Measurements from ENCODE around the gene SIK3. TPM values are rescaled to one million over a fixed set of nuclear protein-coding genes. Genes with fewer than 3 reads are reported as not detected.

Gene SIK3
- total RNA-seq, 2 experiments from 2014 or later: 44.7 to 45.8 TPM

- POLR2A ChIA-PET: no interaction called here
- DNase-seq: no peak
- no peak within 1 kb of the TSS for H3K27ac Mint-ChIP-seq
- ATAC-seq (ENCODE audit: low read depth): no peak
- H3K4me1 Mint-ChIP-seq: peaks cover under 1% of the 10 kb centered on the region
- H3K36me3 Mint-ChIP-seq: no peaks in the 10 kb centered on the region
- no peak within 1 kb of the TSS for H3K4me3 Mint-ChIP-seq
- H3K9me3 Mint-ChIP-seq: no peaks in the 10 kb centered on the region
- H3K27me3 Mint-ChIP-seq: peaks cover 4% of the 10 kb centered on the region
Measured at GRCh38 chr11:116829525-116830183, 268.6 kb downstream of the SIK3 start, which contains the start of gene APOC3. Gene APOC3, plus strand, starts transcription at chr11:116829907. Its CDS starts 676 bp downstream, at chr11:116830583.

DNA sequence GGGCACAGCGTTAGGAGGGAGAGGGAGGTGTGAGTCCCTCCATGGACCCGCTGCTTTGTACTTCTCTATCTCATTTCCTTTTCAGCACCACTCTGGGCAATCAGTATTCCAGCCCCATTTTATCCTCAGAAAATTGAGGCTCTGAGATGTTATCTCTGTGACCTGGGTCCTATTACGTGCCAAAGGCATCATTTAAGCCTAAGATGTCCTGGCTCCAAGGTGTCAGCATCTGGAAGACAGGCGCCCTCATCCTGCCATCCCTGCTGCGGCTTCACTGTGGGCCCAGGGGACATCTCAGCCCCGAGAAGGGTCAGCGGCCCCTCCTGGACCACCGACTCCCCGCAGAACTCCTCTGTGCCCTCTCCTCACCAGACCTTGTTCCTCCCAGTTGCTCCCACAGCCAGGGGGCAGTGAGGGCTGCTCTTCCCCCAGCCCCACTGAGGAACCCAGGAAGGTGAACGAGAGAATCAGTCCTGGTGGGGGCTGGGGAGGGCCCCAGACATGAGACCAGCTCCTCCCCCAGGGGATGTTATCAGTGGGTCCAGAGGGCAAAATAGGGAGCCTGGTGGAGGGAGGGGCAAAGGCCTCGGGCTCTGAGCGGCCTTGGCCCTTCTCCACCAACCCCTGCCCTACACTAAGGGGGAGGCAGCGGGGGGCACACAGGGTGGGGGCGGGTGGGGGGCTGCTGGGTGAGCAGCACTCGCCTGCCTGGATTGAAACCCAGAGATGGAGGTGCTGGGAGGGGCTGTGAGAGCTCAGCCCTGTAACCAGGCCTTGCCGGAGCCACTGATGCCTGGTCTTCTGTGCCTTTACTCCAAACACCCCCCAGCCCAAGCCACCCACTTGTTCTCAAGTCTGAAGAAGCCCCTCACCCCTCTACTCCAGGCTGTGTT lies 269.4 kb downstream of the SIK3 start:
- Mint-ChIP-seq H3K4me1 (no peaks in the 10 kb centered on the region), H3K36me3 (no peaks in the 10 kb centered on the region), H3K27ac (no peak overlapping the region), H3K27me3 (peaks cover 2% of the 10 kb centered on the region), H3K9me3 (no peaks in the 10 kb centered on the region), H3K4me3 (no peak overlapping the region)
- no peak for ATAC-seq (ENCODE audit: low read depth)
- POLR2A ChIA-PET: no interaction called here
- DNase-seq: no peak

DNA sequence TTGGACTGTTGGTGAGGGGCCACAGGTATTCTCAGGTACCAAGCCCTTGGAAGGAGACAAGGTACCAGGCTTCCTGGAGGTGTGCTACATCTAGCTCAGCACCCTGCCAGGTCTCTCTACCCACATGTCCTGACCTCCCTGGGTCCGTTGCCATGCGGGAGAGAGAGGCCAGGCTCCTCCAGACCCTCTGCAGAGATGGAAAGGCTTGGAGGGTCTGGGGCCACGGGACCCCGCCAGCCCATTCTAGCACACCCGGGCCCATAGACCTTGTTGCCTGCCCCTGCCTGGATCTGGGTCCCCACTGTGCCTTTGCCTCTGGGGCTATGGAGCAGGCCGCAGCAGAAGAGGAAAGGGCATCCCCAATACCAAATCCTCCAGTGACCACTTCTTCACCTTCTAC lies 270.8 kb downstream of the SIK3 start:
- no peak for ATAC-seq (ENCODE audit: low read depth)
- POLR2A ChIA-PET: interaction anchor here (1.3 kb wide), 1 partner anchor 8 kb away, joined by 4 read pairs; no protein-coding TSS in a partner anchor

GRCh38 chr11:116826751-116827431 lies 271.3 kb downstream of the SIK3 start:
- H3K36me3 Mint-ChIP-seq: no peaks in the 10 kb centered on the region
- H3K9me3 Mint-ChIP-seq: no peaks in the 10 kb centered on the region
- H3K4me1 Mint-ChIP-seq: no peaks in the 10 kb centered on the region
- POLR2A ChIA-PET: interaction anchor here (1.3 kb wide), 1 partner anchor 9 kb away, joined by 4 read pairs; no protein-coding TSS in a partner anchor
- no peak overlapping the region for H3K4me3 Mint-ChIP-seq
- DNase-seq: no peak
- H3K27ac Mint-ChIP-seq: no peak overlapping the region
- ATAC-seq (ENCODE audit: low read depth): no peak
- peaks cover 2% of the 10 kb centered on the region for H3K27me3 Mint-ChIP-seq

More for the DNA sequence above, 270.8 kb downstream of the SIK3 start:
- H3K27ac Mint-ChIP-seq: no peak overlapping the region
- peaks cover 2% of the 10 kb centered on the region for H3K27me3 Mint-ChIP-seq
- no peak for DNase-seq
- H3K4me3 Mint-ChIP-seq: no peak overlapping the region
- no peaks in the 10 kb centered on the region for H3K9me3 Mint-ChIP-seq
- no peaks in the 10 kb centered on the region for H3K36me3 Mint-ChIP-seq
- H3K4me1 Mint-ChIP-seq: no peaks in the 10 kb centered on the region

DNA sequence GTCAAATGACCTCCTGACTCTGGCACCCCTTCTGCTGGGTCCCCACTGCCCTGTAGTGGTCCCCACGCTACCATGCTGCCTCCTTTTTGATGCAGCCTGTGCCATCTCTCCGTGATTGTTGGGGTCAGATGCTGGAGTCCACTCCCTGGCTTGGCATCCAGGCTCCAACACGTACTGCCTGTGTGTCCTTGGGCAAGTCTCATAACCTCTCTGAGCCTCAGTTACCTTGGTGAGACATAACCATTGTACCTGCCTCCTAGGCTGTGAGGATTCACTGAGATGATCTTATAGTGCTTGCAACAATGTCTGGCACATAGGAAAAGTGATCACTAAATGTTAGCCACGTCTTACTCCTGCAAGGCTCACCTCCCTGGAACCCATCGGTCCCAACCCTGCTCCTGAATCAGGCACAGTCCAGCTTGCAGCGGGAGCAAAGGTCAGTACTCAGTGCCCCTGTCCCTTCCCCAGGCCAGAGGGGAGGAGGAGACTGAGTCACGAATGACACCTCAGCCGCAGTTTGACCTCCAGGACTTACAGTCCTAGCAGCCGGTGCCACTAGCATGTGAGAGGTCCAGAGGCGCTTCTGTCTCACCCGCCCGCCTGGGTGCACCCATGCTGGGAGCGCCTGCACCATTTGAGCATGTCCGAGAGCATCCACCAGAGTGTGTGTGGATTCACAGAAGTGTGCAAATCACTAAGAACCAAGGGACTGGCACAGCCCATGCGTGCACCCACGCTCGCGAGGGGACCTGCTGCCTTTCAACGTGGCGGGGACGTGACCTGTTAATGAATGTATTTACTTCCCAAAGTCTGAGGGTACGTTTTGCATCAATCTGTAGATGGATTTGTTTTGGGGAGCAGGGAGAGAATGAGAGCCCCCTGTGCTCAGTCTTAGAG lies 272.1 kb downstream of the SIK3 start:
- no peak for DNase-seq
- ATAC-seq (ENCODE audit: low read depth): no peak
- POLR2A ChIA-PET: interaction anchor here (1.3 kb wide), 1 partner anchor 10 kb away, joined by 4 read pairs; no protein-coding TSS in a partner anchor
- no peaks in the 10 kb centered on the region for H3K36me3 Mint-ChIP-seq
- H3K27me3 Mint-ChIP-seq: peaks cover 2% of the 10 kb centered on the region
- H3K4me1 Mint-ChIP-seq: no peaks in the 10 kb centered on the region
- no peaks in the 10 kb centered on the region for H3K9me3 Mint-ChIP-seq
- no peak overlapping the region for H3K4me3 Mint-ChIP-seq
- H3K27ac Mint-ChIP-seq: no peak overlapping the region

DNA sequence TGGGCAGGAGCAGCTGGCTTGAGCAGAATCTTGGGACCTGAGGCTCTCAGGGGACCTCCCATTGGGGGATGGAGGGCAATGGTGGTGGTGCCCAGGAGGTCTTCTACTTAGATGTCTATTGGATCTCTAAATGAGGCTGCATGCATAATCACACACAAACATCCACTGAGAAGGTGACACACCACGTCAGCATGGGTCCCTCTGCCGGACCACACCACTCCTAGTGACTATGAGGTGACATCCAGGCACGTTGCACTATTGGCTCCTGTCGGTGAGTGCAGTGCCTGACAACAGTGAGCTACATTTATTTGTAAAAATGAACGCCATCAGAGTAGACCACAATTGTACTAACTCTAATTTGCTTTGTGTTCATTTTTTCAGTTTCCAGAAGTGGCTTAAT lies 272.8 kb downstream of the SIK3 start:
- Mint-ChIP-seq H3K27ac (no peak overlapping the region), H3K27me3 (peaks cover 2% of the 10 kb centered on the region), H3K36me3 (no peaks in the 10 kb centered on the region), H3K4me1 (no peaks in the 10 kb centered on the region), H3K4me3 (no peak overlapping the region), H3K9me3 (no peaks in the 10 kb centered on the region)
- DNase-seq (no peak), ATAC-seq (ENCODE audit: low read depth) (no peak)
- POLR2A ChIA-PET: no interaction called here

DNA sequence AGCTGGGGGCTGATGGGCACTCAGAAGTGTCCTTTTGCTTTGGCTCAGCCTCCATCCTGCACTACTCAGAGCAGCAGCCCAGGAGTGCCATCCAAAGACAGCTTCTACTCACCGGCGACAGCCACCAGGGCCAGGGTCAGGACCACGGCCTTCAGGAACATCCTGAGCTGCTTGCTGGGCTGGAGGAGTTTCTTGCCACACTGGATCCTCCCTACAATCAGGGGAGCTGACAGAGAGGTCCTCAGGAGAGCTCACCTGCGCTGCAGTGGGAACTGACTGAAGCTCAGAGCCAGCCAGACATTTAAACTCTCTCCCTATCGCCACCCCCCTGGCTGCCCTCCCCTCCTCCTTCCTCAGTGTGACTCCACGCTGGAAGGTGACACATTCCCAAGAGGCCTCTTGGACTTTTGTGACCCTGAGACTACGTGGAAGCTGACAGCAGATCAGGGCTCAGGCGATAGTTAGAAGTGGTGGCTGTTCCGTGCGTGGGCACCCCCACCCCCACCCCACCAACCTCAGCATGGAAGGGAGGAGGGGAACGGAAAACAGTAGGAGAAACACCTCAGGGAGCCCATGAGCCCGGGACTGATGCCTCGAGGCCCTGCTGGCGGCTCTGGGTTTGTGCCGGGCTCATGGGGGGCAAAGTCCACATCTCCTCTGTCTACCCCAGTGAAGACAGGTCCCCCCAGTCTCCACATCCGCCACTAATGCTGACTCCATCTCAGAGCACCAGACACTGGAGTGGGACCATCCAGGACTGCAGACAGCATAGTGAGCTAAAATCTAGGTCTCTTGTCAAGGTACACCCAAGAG lies 275.0 kb downstream of the SIK3 start, which contains the start of gene APOA4:
APOA4 (minus strand) TSS at position 274 of the 813 bp plus-strand sequence; CDS start at position 161, 113 bp downstream.
- POLR2A ChIA-PET: interaction anchor here (1.2 kb wide), 1 partner anchor 11 kb away, joined by 3 read pairs; no protein-coding TSS in a partner anchor
- no peaks in the 10 kb centered on the region for H3K36me3 Mint-ChIP-seq
- H3K9me3 Mint-ChIP-seq: no peaks in the 10 kb centered on the region
- no peak within 1 kb of the TSS for H3K27ac Mint-ChIP-seq
- DNase-seq: no peak
- H3K4me3 Mint-ChIP-seq: no peak within 1 kb of the TSS
- no peaks in the 10 kb centered on the region for H3K4me1 Mint-ChIP-seq
- no peak for ATAC-seq (ENCODE audit: low read depth)
- H3K27me3 Mint-ChIP-seq: peaks cover 2% of the 10 kb centered on the region

DNA sequence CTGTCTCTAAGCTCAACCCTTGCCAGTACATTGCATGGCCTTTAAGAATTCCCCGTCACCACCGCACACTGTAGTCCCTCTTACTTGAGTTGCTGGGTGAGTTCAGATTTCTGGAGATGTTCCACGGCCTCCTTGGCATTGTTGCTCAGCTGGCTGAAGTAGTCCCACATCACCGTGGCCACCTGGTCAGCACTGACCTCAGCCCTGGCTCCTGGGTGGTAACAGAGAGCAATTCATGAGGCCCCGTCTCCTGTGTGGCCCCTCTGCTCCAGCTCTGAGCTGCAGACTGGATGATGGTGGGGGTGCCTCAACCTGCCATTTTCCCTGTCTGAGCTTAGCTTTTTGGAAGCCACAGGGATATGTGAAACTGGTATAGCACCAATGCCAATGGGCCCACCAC lies 275.7 kb downstream of the SIK3 start:
- no peak overlapping the region for H3K4me3 Mint-ChIP-seq
- DNase-seq: no peak
- H3K27me3 Mint-ChIP-seq: peaks cover 2% of the 10 kb centered on the region
- no peaks in the 10 kb centered on the region for H3K9me3 Mint-ChIP-seq
- POLR2A ChIA-PET: no interaction called here
- H3K4me1 Mint-ChIP-seq: no peaks in the 10 kb centered on the region
- H3K27ac Mint-ChIP-seq: no peak overlapping the region
- no peak for ATAC-seq (ENCODE audit: low read depth)
- H3K36me3 Mint-ChIP-seq: no peaks in the 10 kb centered on the region

DNA sequence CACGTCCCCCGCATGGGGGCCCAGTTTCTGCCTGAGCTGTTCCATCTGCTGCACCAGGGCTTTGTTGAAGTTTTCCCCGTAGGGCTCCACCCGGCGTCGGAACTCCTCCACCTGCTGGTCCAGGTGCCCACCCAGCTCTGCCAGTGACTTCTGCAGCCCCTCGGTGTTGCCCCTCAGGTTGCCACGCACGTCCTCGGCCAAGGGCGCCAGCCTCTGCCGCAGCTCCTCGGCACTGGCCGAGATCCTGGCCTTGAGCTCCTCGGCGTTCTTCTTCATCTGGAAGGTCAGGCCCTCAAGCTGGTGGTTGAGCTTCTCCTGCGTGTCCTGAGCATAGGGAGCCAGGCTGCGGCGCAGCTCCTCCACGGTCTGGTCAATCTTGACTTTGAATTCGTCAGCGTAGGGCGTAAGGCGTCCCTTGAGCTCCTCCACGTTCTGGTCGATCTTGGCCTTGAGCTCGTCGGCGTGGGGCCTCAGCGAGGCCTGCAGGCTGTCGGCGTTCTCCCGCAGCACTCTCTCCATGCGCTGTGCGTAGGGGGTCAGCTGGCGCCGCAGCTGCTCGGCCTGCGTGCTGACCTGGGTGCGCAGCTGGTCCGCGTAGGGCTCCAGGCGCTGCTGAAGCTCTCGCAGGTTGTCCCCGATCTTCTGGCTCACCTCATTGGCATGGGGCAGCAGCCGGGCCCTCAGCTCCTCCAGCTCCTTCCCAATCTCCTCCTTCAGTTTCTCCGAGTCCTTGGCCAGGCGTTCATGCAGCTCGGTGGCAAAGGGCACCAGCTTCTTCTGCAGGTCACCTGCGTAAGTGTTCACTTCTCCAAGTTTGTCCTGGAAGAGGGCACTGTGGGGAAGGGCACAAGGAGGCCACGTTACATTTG lies 276.9 kb downstream of the SIK3 start:
- H3K27ac Mint-ChIP-seq: no peak overlapping the region
- POLR2A ChIA-PET: interaction anchor here (1.4 kb wide), 1 partner anchor 34 kb away, joined by 3 read pairs; the partner anchor contains the start of gene ZPR1
- DNase-seq (no peak), ATAC-seq (ENCODE audit: low read depth) (no peak)
- peaks cover 2% of the 10 kb centered on the region for H3K27me3 Mint-ChIP-seq
- H3K9me3 Mint-ChIP-seq: no peaks in the 10 kb centered on the region
- no peaks in the 10 kb centered on the region for H3K36me3 Mint-ChIP-seq
- H3K4me1 Mint-ChIP-seq: no peaks in the 10 kb centered on the region
- no peak overlapping the region for H3K4me3 Mint-ChIP-seq

DNA sequence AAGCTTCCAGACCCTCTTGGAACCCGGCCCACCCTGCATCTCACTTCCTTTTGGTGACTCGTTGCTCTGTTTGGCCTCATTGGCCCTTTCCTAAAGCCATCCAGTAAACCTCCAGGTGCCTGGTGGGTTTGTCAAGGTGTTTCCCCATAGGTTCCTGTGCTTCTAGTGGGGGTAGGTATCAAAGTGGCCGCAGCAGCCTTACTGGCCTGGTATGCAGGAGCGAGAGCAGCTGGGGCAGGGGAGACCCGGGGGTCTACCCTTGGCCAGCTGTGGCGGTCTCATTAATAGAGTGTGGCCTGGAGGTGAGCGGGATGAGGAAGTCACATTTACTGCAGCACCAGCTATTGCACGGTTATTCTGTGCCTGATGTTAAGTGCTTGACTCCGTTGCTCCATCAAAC lies 279.2 kb downstream of the SIK3 start:
- no peak for ATAC-seq (ENCODE audit: low read depth)
- Mint-ChIP-seq H3K27ac (no peak overlapping the region), H3K27me3 (no peaks in the 10 kb centered on the region), H3K36me3 (no peaks in the 10 kb centered on the region), H3K4me3 (no peak overlapping the region), H3K9me3 (no peaks in the 10 kb centered on the region), H3K4me1 (no peaks in the 10 kb centered on the region)
- no peak for DNase-seq
- POLR2A ChIA-PET: no interaction called here

- no peak overlapping the region for H3K4me3 Mint-ChIP-seq
- DNase-seq (no peak), ATAC-seq (ENCODE audit: low read depth) (no peak)
- H3K27me3 Mint-ChIP-seq: peaks cover 6% of the 10 kb centered on the region
- H3K4me1 Mint-ChIP-seq: no peaks in the 10 kb centered on the region
- no peaks in the 10 kb centered on the region for H3K36me3 Mint-ChIP-seq
- no peaks in the 10 kb centered on the region for H3K9me3 Mint-ChIP-seq
- POLR2A ChIA-PET: interaction anchor here (0.7 kb wide), 1 partner anchor 22 kb away, joined by 3 read pairs; no protein-coding TSS in a partner anchor
- H3K27ac Mint-ChIP-seq: no peak overlapping the region
Measured at GRCh38 chr11:116814502-116814901, 283.7 kb downstream of the SIK3 start.
